ENCODE data around the gene TIGD6.

Gene TIGD6

DNA sequence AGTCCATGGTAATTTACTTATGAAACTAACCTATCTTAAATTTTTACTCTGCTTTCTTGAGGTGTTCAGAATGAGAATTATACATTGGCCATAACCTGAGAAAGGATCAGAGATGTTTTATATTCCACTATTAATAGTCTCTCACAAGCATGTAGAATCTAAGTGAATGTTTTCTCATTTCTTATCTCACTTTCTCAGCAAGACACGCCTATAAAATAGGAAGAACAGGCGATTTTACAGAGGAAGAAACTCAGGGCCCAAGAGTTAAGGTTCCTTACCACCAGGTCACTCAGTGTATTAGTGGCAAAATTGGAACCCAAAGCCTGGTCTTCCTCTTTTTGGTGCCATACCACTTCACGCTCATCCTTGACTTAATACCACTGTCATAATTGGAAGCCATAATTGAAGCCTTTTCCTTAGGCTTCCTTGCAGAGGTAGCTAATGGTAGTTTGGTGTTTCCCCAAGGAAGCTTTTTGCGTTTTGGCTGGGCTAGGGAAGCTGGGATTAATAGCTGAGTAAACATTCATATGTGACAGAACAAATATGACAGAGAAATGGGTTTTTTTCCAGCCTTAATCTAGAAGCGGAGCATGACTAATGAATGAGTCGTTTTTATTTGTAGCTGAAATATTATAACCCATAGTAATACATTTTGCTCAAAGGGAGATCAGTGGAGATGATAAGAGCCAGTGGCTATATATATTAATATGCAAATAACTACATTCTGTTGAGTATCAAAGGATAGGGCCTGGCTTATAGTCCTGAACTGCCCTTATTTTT, 17.0 kb upstream of the TIGD6 start:
- H3K79me2 ChIP-seq (ENCODE audit: insufficient read depth, low read length) = no peaks in the 10 kb centered on the region

GRCh38 chr5:150016537-150016936, 16.1 kb upstream of the TIGD6 start:
- Histone ChIP-seq H3K27ac (ENCODE audit: low read depth, low read length) (no peak overlapping the region), H3F3A (ENCODE audit: insufficient read depth) (no peaks in the 10 kb centered on the region)

More for the DNA sequence above, 17.0 kb upstream of the TIGD6 start:
- no peak for TF ChIP-seq EZH2phosphoT487 (conservative IDR thresholded peaks at IDR 0.05; ENCODE audit: low read length)
- no peak for TF ChIP-seq CTCF (IDR thresholded peaks at IDR 0.05; ENCODE audit: insufficient read depth, low read length, poor library complexity, severe bottlenecking)
- no peaks in the 10 kb centered on the region for H3K27me3 ChIP-seq (ENCODE audit: low read length)
- no peaks in the 10 kb centered on the region for H3K9me3 ChIP-seq (ENCODE audit: insufficient read depth, low read length)
- H3K4me2 ChIP-seq (ENCODE audit: low read depth, low read length, poor library complexity, severe bottlenecking) = no peak overlapping the region
- no peak overlapping the region for H3K4me3 ChIP-seq (ENCODE audit: insufficient read depth, low read length, poor library complexity, severe bottlenecking)
- H3K36me3 ChIP-seq (ENCODE audit: low read length) = peaks cover 64% of the 10 kb centered on the region
- H3K27ac ChIP-seq (ENCODE audit: low read depth, low read length) = no peak overlapping the region
- H3K9me2 ChIP-seq (replicated peaks; ENCODE audit: insufficient read depth, low read length) = no peaks in the 10 kb centered on the region
- H4K20me1 ChIP-seq (ENCODE audit: low read depth, low read length) = no peaks in the 10 kb centered on the region
- H3K9ac ChIP-seq (ENCODE audit: low read length) = no peak overlapping the region
- no peak overlapping the region for H2AFZ ChIP-seq (ENCODE audit: low read depth, low read length, severe bottlenecking)
- H3F3A ChIP-seq (ENCODE audit: insufficient read depth) = no peaks in the 10 kb centered on the region

GRCh38 chr5:150015415-150015814, 15.0 kb upstream of the TIGD6 start:
- H4K20me1 ChIP-seq (ENCODE audit: low read depth, low read length) = no peaks in the 10 kb centered on the region
- no peaks in the 10 kb centered on the region for H3K9me2 ChIP-seq (replicated peaks; ENCODE audit: insufficient read depth, low read length)
- no peaks in the 10 kb centered on the region for H3K79me2 ChIP-seq (ENCODE audit: insufficient read depth, low read length)
- H3K9ac ChIP-seq (ENCODE audit: low read length) = no peak overlapping the region
- no peak overlapping the region for H3K27ac ChIP-seq (ENCODE audit: low read depth, low read length)
- no peaks in the 10 kb centered on the region for H3F3A ChIP-seq (ENCODE audit: insufficient read depth)
- H2AFZ ChIP-seq (ENCODE audit: low read depth, low read length, severe bottlenecking) = no peak overlapping the region
- no peaks in the 10 kb centered on the region for H3K27me3 ChIP-seq (ENCODE audit: low read length)
- H3K36me3 ChIP-seq (ENCODE audit: low read length) = peaks cover 62% of the 10 kb centered on the region
- no peaks in the 10 kb centered on the region for H3K9me3 ChIP-seq (ENCODE audit: insufficient read depth, low read length)
- H3K4me2 ChIP-seq (ENCODE audit: low read depth, low read length, poor library complexity, severe bottlenecking) = no peak overlapping the region
- no peak overlapping the region for H3K4me3 ChIP-seq (ENCODE audit: insufficient read depth, low read length, poor library complexity, severe bottlenecking)
- TF ChIP-seq EZH2phosphoT487 (conservative IDR thresholded peaks at IDR 0.05; ENCODE audit: low read length) (no peak), CTCF (IDR thresholded peaks at IDR 0.05; ENCODE audit: insufficient read depth, low read length, poor library complexity, severe bottlenecking) (no peak)

More at GRCh38 chr5:150016537-150016936, 16.1 kb upstream of the TIGD6 start:
- peaks cover 68% of the 10 kb centered on the region for H3K36me3 ChIP-seq (ENCODE audit: low read length)
- no peaks in the 10 kb centered on the region for H3K9me2 ChIP-seq (replicated peaks; ENCODE audit: insufficient read depth, low read length)
- H2AFZ ChIP-seq (ENCODE audit: low read depth, low read length, severe bottlenecking) = no peak overlapping the region
- H4K20me1 ChIP-seq (ENCODE audit: low read depth, low read length) = no peaks in the 10 kb centered on the region
- H3K9ac ChIP-seq (ENCODE audit: low read length) = no peak overlapping the region
- no peak overlapping the region for H3K4me3 ChIP-seq (ENCODE audit: insufficient read depth, low read length, poor library complexity, severe bottlenecking)
- no peaks in the 10 kb centered on the region for H3K9me3 ChIP-seq (ENCODE audit: insufficient read depth, low read length)
- no peak overlapping the region for H3K4me2 ChIP-seq (ENCODE audit: low read depth, low read length, poor library complexity, severe bottlenecking)
- TF ChIP-seq EZH2phosphoT487 (conservative IDR thresholded peaks at IDR 0.05; ENCODE audit: low read length) (no peak), CTCF (IDR thresholded peaks at IDR 0.05; ENCODE audit: insufficient read depth, low read length, poor library complexity, severe bottlenecking) (no peak)
- H3K79me2 ChIP-seq (ENCODE audit: insufficient read depth, low read length) = no peaks in the 10 kb centered on the region
- H3K27me3 ChIP-seq (ENCODE audit: low read length) = no peaks in the 10 kb centered on the region
